Caco-2 (cell line): ENCODE measurements around the gene GAP43. TPM values are rescaled to one million over a fixed set of nuclear protein-coding genes. Genes with fewer than 3 reads are reported as not detected.

Experiments used
- BruUV-seq: library from RNA; stranded (reverse); fragments of 400-500 nt; replicated peaks from 2 replicates; lab custom pipeline; 2021; lab: Mats Ljungman, UMichigan
- CTCF ChIA-PET: fragments of 300-600 bp; sonication (Branson Sonifier 250); formaldehyde crosslinking; loops from one replicate; lab custom pipeline; 2022; ENCODE audit warnings: antibody characterized with exemption; lab: Charles Lee
- POLR2A ChIA-PET: fragments of 300-600 bp; sonication (Branson Sonifier 250); formaldehyde crosslinking; loops from one replicate; lab custom pipeline; 2022; ENCODE audit warnings: antibody characterized with exemption; lab: Charles Lee
- DNase-seq, 2 experiments: peaks; one replicate each; pipeline versions ENCODE4 v3.0.0 to v3.0.0-alpha.2; 2020 to 2022
- H3K27me3 ChIP-seq: replicated peaks from 2 replicates; pipeline ENCODE4 v1.6.0; 2011; ENCODE audit warnings: low read length; ENCODE audit not compliant: control insufficient read depth, insufficient read depth
- H3K36me3 ChIP-seq: 2 replicates; pipeline ENCODE4 v1.5.1; 2011; ENCODE audit warnings: low read length; ENCODE audit not compliant: control insufficient read depth, insufficient read depth
- H3K4me1 ChIP-seq: fragments of 250-450 bp; sonication (Bioruptor Pico); 2 replicates; pipeline ENCODE4 v1.5.1; 2020; ENCODE audit warnings: mild to moderate bottlenecking
- H3K4me3 ChIP-seq: 2 replicates; pipeline ENCODE4 v1.5.1; 2011; ENCODE audit warnings: low read depth, mild to moderate bottlenecking, control low read depth, low read length
- H3K9me3 ChIP-seq: fragments of 250-450 bp; sonication (Bioruptor Pico); 2 replicates; pipeline ENCODE4 v1.5.1; 2020; ENCODE audit warnings: mild to moderate bottlenecking, moderate library complexity
- H3K27ac Mint-ChIP-seq: one replicate; pipeline ENCODE4 v1.8.0; 2022; ENCODE audit warnings: mixed read lengths; ENCODE audit not compliant: unreplicated experiment
- H3K27me3 Mint-ChIP-seq: one replicate; pipeline ENCODE4 v1.8.0; 2022; ENCODE audit warnings: mixed read lengths; ENCODE audit not compliant: insufficient read depth, unreplicated experiment
- H3K36me3 Mint-ChIP-seq: one replicate; pipeline ENCODE4 v1.8.0; 2022; ENCODE audit warnings: mild to moderate bottlenecking, mixed read lengths; ENCODE audit not compliant: insufficient read depth, unreplicated experiment
- H3K4me1 Mint-ChIP-seq: one replicate; pipeline ENCODE4 v1.8.0; 2022; ENCODE audit warnings: low read depth, mixed read lengths; ENCODE audit not compliant: unreplicated experiment
- H3K4me3 Mint-ChIP-seq: one replicate; pipeline ENCODE4 v1.8.0; 2022; ENCODE audit warnings: mild to moderate bottlenecking, moderate library complexity, mixed read lengths; ENCODE audit not compliant: unreplicated experiment
- H3K9me3 Mint-ChIP-seq: one replicate; pipeline ENCODE4 v1.8.0; 2022; ENCODE audit warnings: mixed read lengths; ENCODE audit not compliant: unreplicated experiment
- intact Hi-C: fragments of 100-400 bp; cut with micrococcal nuclease; formaldehyde crosslinking; loops from one replicate; pipeline ENCODE4 v1.10.0; 2022; ENCODE audit not compliant: unreplicated experiment
- total RNA-seq: library from RNA; stranded (reverse); gene quantifications from 2 replicates; pipeline ENCODE4 v1.2.3, GENCODE V29; 2022
- TF ChIP-seq, protein P1 (sequence below), 2 experiments: fragments of 200-600 bp in 1 of 2; IDR thresholded peaks; 1 replicate in 1 of 2; 2 replicates in 1 of 2; pipeline versions ENCODE4 v1.5.1 to v1.8.0; 2011 to 2022; ENCODE audit warnings: antibody characterized with exemption in 1 of 2, control low read depth in 1 of 2, inconsistent platforms in 1 of 2, low read depth in 1 of 2, low read length in 1 of 2, mild to moderate bottlenecking in 1 of 2, moderate library complexity in 1 of 2; ENCODE audit not compliant: insufficient read depth in 1 of 2, severe bottlenecking in 1 of 2, unreplicated experiment in 1 of 2

GAP43 gene
- total RNA-seq, 1 experiment from 2014 or later: not detected

GRCh38 chr3:115578331-115578730 is 45.0 kb upstream of the GAP43 start:
- DNase-seq: no peak
- no peaks in the 10 kb centered on the region for H3K36me3 ChIP-seq
- H3K4me3 ChIP-seq: no peak overlapping the region
- Mint-ChIP-seq H3K4me1 (no peaks in the 10 kb centered on the region), H3K27me3 (peaks cover 7% of the 10 kb centered on the region), H3K27ac (no peak overlapping the region), H3K9me3 (no peaks in the 10 kb centered on the region), H3K4me3 (no peak overlapping the region), H3K36me3 (no peaks in the 10 kb centered on the region)
- no peaks in the 10 kb centered on the region for H3K27me3 ChIP-seq
- CTCF ChIA-PET: no interaction called here
- no peaks in the 10 kb centered on the region for H3K4me1 ChIP-seq
- BruUV-seq: no TSS peak
- H3K9me3 ChIP-seq: no peaks in the 10 kb centered on the region
- TF ChIP-seq, protein P1, sequence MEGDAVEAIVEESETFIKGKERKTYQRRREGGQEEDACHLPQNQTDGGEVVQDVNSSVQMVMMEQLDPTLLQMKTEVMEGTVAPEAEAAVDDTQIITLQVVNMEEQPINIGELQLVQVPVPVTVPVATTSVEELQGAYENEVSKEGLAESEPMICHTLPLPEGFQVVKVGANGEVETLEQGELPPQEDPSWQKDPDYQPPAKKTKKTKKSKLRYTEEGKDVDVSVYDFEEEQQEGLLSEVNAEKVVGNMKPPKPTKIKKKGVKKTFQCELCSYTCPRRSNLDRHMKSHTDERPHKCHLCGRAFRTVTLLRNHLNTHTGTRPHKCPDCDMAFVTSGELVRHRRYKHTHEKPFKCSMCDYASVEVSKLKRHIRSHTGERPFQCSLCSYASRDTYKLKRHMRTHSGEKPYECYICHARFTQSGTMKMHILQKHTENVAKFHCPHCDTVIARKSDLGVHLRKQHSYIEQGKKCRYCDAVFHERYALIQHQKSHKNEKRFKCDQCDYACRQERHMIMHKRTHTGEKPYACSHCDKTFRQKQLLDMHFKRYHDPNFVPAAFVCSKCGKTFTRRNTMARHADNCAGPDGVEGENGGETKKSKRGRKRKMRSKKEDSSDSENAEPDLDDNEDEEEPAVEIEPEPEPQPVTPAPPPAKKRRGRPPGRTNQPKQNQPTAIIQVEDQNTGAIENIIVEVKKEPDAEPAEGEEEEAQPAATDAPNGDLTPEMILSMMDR (IDR thresholded peaks at IDR 0.05; ENCODE audit: insufficient read depth in 1 of 2, low read depth in 1 of 2, low read length in 1 of 2, severe bottlenecking in 1 of 2, unreplicated experiment in 1 of 2): no peak
- intact Hi-C loops: no loop called here
- POLR2A ChIA-PET: no interaction called here

DNA sequence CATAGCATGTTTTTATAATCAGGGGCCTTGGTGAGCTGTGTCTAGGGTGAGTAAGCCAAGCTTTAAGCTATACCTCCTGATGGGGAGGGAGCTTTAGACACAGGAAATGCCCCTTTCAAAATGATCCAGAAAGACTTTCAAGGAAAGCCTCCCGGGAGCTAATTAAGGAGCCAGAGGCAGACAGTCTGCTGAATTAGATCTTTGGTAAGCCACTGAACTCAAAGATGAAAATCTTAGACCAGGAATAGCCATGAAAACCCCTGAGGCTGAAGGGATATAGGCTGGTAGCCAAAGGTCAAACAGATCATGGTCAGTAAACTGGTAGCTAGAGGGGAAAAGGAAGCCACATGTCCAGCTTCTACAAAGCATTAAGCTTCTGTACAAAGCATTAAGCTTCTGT is 42.7 kb upstream of the GAP43 start:
- ChIA-PET POLR2A (no interaction called here), CTCF (no interaction called here)
- Histone ChIP-seq H3K36me3 (no peaks in the 10 kb centered on the region), H3K9me3 (no peaks in the 10 kb centered on the region), H3K4me1 (no peaks in the 10 kb centered on the region), H3K27me3 (no peaks in the 10 kb centered on the region), H3K4me3 (no peak overlapping the region)
- intact Hi-C loops: no loop called here
- BruUV-seq: no TSS peak
- DNase-seq: no peak
- H3K9me3 Mint-ChIP-seq: no peaks in the 10 kb centered on the region
- H3K4me3 Mint-ChIP-seq: no peak overlapping the region
- no peak overlapping the region for H3K27ac Mint-ChIP-seq
- no peaks in the 10 kb centered on the region for H3K4me1 Mint-ChIP-seq
- TF ChIP-seq, protein P1 (IDR thresholded peaks at IDR 0.05; ENCODE audit: insufficient read depth in 1 of 2, low read depth in 1 of 2, low read length in 1 of 2, severe bottlenecking in 1 of 2, unreplicated experiment in 1 of 2): no peak
- H3K27me3 Mint-ChIP-seq: no peaks in the 10 kb centered on the region
- H3K36me3 Mint-ChIP-seq: no peaks in the 10 kb centered on the region

GRCh38 chr3:115581362-115582135 is 41.8 kb upstream of the GAP43 start:
- Mint-ChIP-seq H3K27me3 (no peaks in the 10 kb centered on the region), H3K9me3 (no peaks in the 10 kb centered on the region), H3K27ac (no peak overlapping the region), H3K36me3 (no peaks in the 10 kb centered on the region), H3K4me3 (no peak overlapping the region), H3K4me1 (no peaks in the 10 kb centered on the region)
- DNase-seq: no peak
- Histone ChIP-seq H3K4me1 (no peaks in the 10 kb centered on the region), H3K36me3 (no peaks in the 10 kb centered on the region), H3K4me3 (no peak overlapping the region), H3K9me3 (no peaks in the 10 kb centered on the region), H3K27me3 (no peaks in the 10 kb centered on the region)
- no TSS peak for BruUV-seq
- intact Hi-C loops: no loop called here
- TF ChIP-seq, protein P1 (IDR thresholded peaks at IDR 0.05; ENCODE audit: insufficient read depth in 1 of 2, low read depth in 1 of 2, low read length in 1 of 2, severe bottlenecking in 1 of 2, unreplicated experiment in 1 of 2): no peak
- ChIA-PET CTCF (no interaction called here), POLR2A (no interaction called here)
